Right lung (tissue), 5 donors: Measurements from ENCODE around the gene COL4A1. TPM values are rescaled to one million over a fixed set of nuclear protein-coding genes. Genes with fewer than 3 reads are reported as not detected.
A peak's percentile ranks its signal among the peaks of the same experiment; 100 is the strongest.

Experiments used
- DNase-seq, 2 donors: peaks; one replicate each; pipeline ENCODE4 v3.0.0-alpha.2; 2013
- polyA plus RNA-seq, 5 donors: library from polyadenylated mRNA; unstranded; fragments of 120-200 nt; gene quantifications; one replicate each; pipeline versions ENCODE4 v1.2.1 to v1.2.3, GENCODE V29; 2013; ENCODE audit warnings: inconsistent platforms in 1 of 5, low replicate concordance in 1 of 5; ENCODE audit not compliant: insufficient read length in 5 of 5, insufficient read depth in 1 of 5

Gene COL4A1
- polyA plus RNA-seq, 5 donors: 448 to 601 (median 476) TPM

- no peak for DNase-seq
Measured at GRCh38 chr13:110199046-110199831, 107.7 kb downstream of the COL4A1 start.

GRCh38 chr13:110197471-110197870 lies 109.5 kb downstream of the COL4A1 start:
- no peak for DNase-seq

GRCh38 chr13:110197026-110197425 lies 109.9 kb downstream of the COL4A1 start:
- DNase-seq: no peak

- DNase-seq: no peak
Measured at GRCh38 chr13:110195547-110196485, 111.1 kb downstream of the COL4A1 start.

- no peak for DNase-seq
Measured at GRCh38 chr13:110194451-110194850, 112.5 kb downstream of the COL4A1 start.

GRCh38 chr13:110193491-110193890 lies 113.5 kb downstream of the COL4A1 start:
- DNase-seq: no peak

GRCh38 chr13:110192472-110192871 lies 114.5 kb downstream of the COL4A1 start:
- no peak for DNase-seq

GRCh38 chr13:110187641-110188161 lies 119.3 kb downstream of the COL4A1 start:
- peak; percentile 16 to 22 for DNase-seq

- no peak for DNase-seq
Measured at GRCh38 chr13:110186231-110186855, 120.6 kb downstream of the COL4A1 start.

- DNase-seq: no peak
Measured at GRCh38 chr13:110185696-110186095, 121.3 kb downstream of the COL4A1 start.

GRCh38 chr13:110183910-110184309 lies 123.0 kb downstream of the COL4A1 start:
- DNase-seq: no peak

- DNase-seq: no peak
Measured at GRCh38 chr13:110182461-110182860, 124.5 kb downstream of the COL4A1 start.

- no peak for DNase-seq
Measured at GRCh38 chr13:110182003-110182402, 125.0 kb downstream of the COL4A1 start.

GRCh38 chr13:110179857-110180147 lies 127.2 kb downstream of the COL4A1 start:
- no peak for DNase-seq

- no peak for DNase-seq
Measured at GRCh38 chr13:110179116-110179856, 127.7 kb downstream of the COL4A1 start.

- no peak for DNase-seq
Measured at GRCh38 chr13:110177790-110178189, 129.2 kb downstream of the COL4A1 start.

GRCh38 chr13:110176431-110176830 lies 130.5 kb downstream of the COL4A1 start:
- DNase-seq: no peak

- no peak for DNase-seq
Measured at GRCh38 chr13:110173247-110173818, 133.6 kb downstream of the COL4A1 start.

GRCh38 chr13:110170882-110171281 lies 136.1 kb downstream of the COL4A1 start:
- DNase-seq: no peak

GRCh38 chr13:110170020-110170790 lies 136.8 kb downstream of the COL4A1 start:
- DNase-seq: no peak
